Effector memory CD8-positive, alpha-beta T cell (primary cell): ENCODE measurements around the gene IFITM1.
"Not testable (repeated sequence)": the region's sequence is repeated elsewhere in the genome, so short reads cannot be mapped to it uniquely, and the experiment has no call there.

Source experiments
- ATAC-seq: fragments of 150-1000 bp; cut with Tn5 transposase; replicated peaks from 2 replicates; pipeline ENCODE4 v1.10.0; 2021; ENCODE audit warnings: mild to moderate bottlenecking, moderate library complexity
- DNase-seq, 3 experiments: peaks; one replicate each; pipeline ENCODE4 v3.0.0; 2021
- H3K27ac Mint-ChIP-seq, 2 donors: one replicate each; pipeline ENCODE4 v1.8.0; 2022; ENCODE audit warnings: mild to moderate bottlenecking in 2 of 2, mixed read lengths in 2 of 2, moderate library complexity in 2 of 2
- H3K27me3 Mint-ChIP-seq, 2 donors: one replicate each; pipeline ENCODE4 v1.8.0; 2022; ENCODE audit warnings: mixed read lengths in 2 of 2
- H3K36me3 Mint-ChIP-seq: one replicate; pipeline ENCODE4 v1.8.0; 2022; ENCODE audit warnings: mild to moderate bottlenecking, moderate library complexity, mixed read lengths; ENCODE audit not compliant: insufficient read depth
- H3K4me1 Mint-ChIP-seq, 2 donors: one replicate each; pipeline ENCODE4 v1.8.0; 2022; ENCODE audit warnings: low read depth in 2 of 2, mixed read lengths in 2 of 2
- H3K4me3 Mint-ChIP-seq, 2 donors: one replicate each; pipeline ENCODE4 v1.8.0; 2022; ENCODE audit warnings: mild to moderate bottlenecking in 2 of 2, mixed read lengths in 2 of 2, moderate library complexity in 2 of 2
- H3K9me3 Mint-ChIP-seq, 2 donors: one replicate each; pipeline ENCODE4 v1.8.0; 2022; ENCODE audit warnings: mixed read lengths in 2 of 2

Gene IFITM1

GRCh38 chr11:335779-336658 lies 22.2 kb downstream of the IFITM1 start:
- Mint-ChIP-seq H3K4me1 (peaks cover 24 to 32% of the 10 kb centered on the region in 2 donors), H3K27me3 (no peaks in the 10 kb centered on the region), H3K9me3 (no peaks in the 10 kb centered on the region), H3K27ac (peak overlapping the region in 1 of 2 donors; percentile 66), H3K36me3 (peaks cover 3% of the 10 kb centered on the region), H3K4me3 (no peak overlapping the region)
- DNase-seq (no peak), ATAC-seq (no peak)

GRCh38 chr11:336659-337198 lies 22.9 kb downstream of the IFITM1 start:
- no peak overlapping the region for H3K27ac Mint-ChIP-seq
- no peak for DNase-seq
- no peaks in the 10 kb centered on the region for H3K27me3 Mint-ChIP-seq
- H3K9me3 Mint-ChIP-seq = no peaks in the 10 kb centered on the region
- no peak for ATAC-seq
- H3K4me3 Mint-ChIP-seq = no peak overlapping the region
- H3K4me1 Mint-ChIP-seq = peaks cover 18 to 25% of the 10 kb centered on the region in 2 donors
- H3K36me3 Mint-ChIP-seq = peaks cover 2% of the 10 kb centered on the region

DNA sequence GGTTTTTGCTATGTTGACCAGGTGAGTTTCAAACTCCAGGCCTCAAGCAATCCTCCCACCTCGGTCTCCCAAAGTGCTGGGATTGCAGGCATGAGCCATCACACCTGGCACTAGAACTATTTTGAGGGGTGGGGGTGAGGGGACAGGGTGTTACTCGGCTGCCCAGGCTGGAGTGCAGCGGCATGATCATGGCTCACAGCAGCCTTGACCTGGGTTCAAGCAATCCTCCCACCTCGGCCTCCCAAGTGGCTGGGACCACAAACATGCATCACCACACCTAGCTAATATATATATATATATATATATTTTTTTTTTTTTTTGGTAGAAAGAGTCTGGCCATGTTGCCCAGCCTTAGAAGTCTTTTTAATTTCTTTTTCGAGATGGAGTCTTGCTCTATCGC lies 23.9 kb downstream of the IFITM1 start:
- Mint-ChIP-seq H3K9me3 (no peaks in the 10 kb centered on the region), H3K36me3 (peaks cover 2% of the 10 kb centered on the region), H3K27ac (no peak overlapping the region), H3K4me1 (peaks cover 17 to 20% of the 10 kb centered on the region in 2 donors), H3K27me3 (no peaks in the 10 kb centered on the region), H3K4me3 (no peak overlapping the region)
- ATAC-seq = no peak
- DNase-seq = no peak

- no peak overlapping the region for H3K27ac Mint-ChIP-seq
- no peak overlapping the region for H3K4me3 Mint-ChIP-seq
Observed at GRCh38 chr11:339963-340362, 26.1 kb downstream of the IFITM1 start.

GRCh38 chr11:340539-341512 lies 27.0 kb downstream of the IFITM1 start:
- Mint-ChIP-seq H3K9me3 (no peaks in the 10 kb centered on the region), H3K4me3 (no peak overlapping the region)

More at GRCh38 chr11:339963-340362, 26.1 kb downstream of the IFITM1 start:
- H3K4me1 Mint-ChIP-seq = peaks cover 12 to 14% of the 10 kb centered on the region in 2 donors
- ATAC-seq (no peak), DNase-seq (no peak)
- H3K27me3 Mint-ChIP-seq = no peaks in the 10 kb centered on the region
- H3K9me3 Mint-ChIP-seq = no peaks in the 10 kb centered on the region
- peaks cover 2% of the 10 kb centered on the region for H3K36me3 Mint-ChIP-seq

GRCh38 chr11:342328-342727 lies 28.5 kb downstream of the IFITM1 start:
- peaks cover 4 to 6% of the 10 kb centered on the region in 2 donors for H3K4me1 Mint-ChIP-seq
- no peak for DNase-seq
- H3K4me3 Mint-ChIP-seq = peak overlapping the region in 1 of 2 donors; percentile 31
- no peaks in the 10 kb centered on the region for H3K9me3 Mint-ChIP-seq
- no peaks in the 10 kb centered on the region for H3K27me3 Mint-ChIP-seq
- no peak for ATAC-seq
- H3K27ac Mint-ChIP-seq = peak overlapping the region in 1 of 2 donors; percentile 62
- no peaks in the 10 kb centered on the region for H3K36me3 Mint-ChIP-seq

More at GRCh38 chr11:340539-341512, 27.0 kb downstream of the IFITM1 start:
- H3K36me3 Mint-ChIP-seq = no peaks in the 10 kb centered on the region
- H3K27ac Mint-ChIP-seq = no peak overlapping the region
- ATAC-seq (no peak), DNase-seq (no peak)
- no peaks in the 10 kb centered on the region for H3K27me3 Mint-ChIP-seq
- peaks cover 12% of the 10 kb centered on the region in 2 donors for H3K4me1 Mint-ChIP-seq

- Mint-ChIP-seq H3K9me3 (no peaks in the 10 kb centered on the region), H3K27ac (no peak overlapping the region)
- no peak for DNase-seq
Observed at GRCh38 chr11:344836-345578, 31.2 kb downstream of the IFITM1 start.

DNA sequence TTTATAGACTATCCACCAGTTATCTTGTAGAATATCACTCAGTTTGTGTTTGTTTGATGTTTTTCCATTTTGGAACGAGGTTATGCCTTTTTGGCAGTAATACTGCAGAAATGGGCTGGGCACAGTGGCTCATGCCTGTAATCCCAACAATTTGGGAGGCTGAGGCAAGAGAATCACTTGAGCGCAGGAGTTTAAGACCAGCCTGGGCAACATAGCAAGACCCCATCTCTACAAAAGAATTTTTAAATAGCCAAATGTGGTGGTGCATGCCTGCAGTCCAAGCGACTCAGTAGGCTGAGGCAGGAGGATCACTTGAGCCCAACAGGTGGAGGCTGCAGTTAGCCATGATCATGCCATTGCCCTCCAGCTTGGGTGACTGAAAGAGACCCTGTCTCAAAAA lies 32.7 kb downstream of the IFITM1 start:
- no peak for ATAC-seq
- Mint-ChIP-seq H3K4me1 (peaks cover 20 to 21% of the 10 kb centered on the region in 2 donors), H3K9me3 (no peaks in the 10 kb centered on the region), H3K27me3 (no peaks in the 10 kb centered on the region), H3K27ac (no peak overlapping the region), H3K36me3 (no peaks in the 10 kb centered on the region), H3K4me3 (no peak overlapping the region)
- DNase-seq = no peak

More at GRCh38 chr11:344836-345578, 31.2 kb downstream of the IFITM1 start:
- no peak for ATAC-seq
- Mint-ChIP-seq H3K4me1 (peaks cover 7 to 9% of the 10 kb centered on the region in 2 donors), H3K4me3 (no peak overlapping the region), H3K27me3 (no peaks in the 10 kb centered on the region), H3K36me3 (no peaks in the 10 kb centered on the region)

DNA sequence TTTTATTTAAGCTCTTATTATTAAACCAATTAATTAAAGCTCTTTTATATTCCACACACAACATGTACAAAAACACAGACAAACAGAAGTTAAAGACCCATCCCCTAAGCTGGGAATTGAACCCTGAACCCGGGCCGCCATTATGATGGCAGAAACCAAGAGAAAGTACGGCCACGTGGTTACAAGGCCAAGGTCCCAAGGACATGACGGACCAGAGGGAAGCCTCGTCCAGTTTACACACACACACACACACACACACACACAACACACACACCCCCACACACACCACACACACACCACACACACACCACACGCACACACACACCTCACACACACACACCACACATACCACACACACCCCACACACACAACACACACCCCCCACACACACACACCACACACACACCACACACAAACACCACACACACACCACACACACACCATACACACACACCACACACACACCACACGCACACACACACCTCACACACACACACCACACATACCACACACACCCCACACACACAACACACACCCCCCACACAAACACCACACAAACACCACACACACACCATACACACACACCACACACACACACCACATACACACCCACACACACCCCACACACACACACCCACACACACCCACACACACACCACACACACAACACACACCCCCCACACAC lies 35.6 kb downstream of the IFITM1 start:
- not testable (repeated sequence) for H3K36me3 Mint-ChIP-seq, DNase-seq, ATAC-seq, H3K4me3 Mint-ChIP-seq, H3K27me3 Mint-ChIP-seq, H3K9me3 Mint-ChIP-seq
- Mint-ChIP-seq H3K27ac (peak overlapping the region; percentile 50 to 83), H3K4me1 (peaks cover 32 to 39% of the 10 kb centered on the region in 2 donors)

DNA sequence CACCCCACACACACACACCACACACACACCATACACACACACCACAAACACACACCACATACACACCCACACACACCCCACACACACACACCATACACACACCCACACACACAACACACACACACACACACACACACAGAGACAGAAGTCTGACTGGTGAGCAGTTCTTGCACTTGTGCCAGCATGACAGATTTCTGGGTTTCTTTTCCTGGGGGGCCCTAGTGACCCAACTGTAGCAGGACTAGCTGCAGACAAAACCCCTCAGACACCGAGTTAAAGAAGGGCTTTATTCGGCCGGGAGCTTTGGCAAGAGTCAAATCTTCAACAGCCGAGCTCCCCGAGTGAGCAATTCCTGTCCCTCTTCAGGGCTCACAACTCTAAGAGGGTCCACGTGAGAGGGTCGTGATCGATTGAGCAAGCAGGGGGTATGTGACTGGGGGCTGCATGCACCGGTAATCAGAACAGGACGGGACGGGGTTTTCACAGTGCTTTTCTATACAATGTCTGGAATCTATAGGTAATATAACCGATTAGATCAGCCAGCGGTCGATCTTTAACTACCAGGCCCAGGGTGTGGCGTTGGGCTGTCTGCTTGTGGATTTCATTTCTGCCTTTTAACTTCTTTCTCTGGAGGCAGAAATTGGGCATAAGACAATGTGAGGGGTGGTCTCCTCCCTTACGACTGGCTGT lies 36.3 kb downstream of the IFITM1 start:
- Mint-ChIP-seq H3K4me3 (peak overlapping the region; percentile 59 to 60), H3K27ac (peak overlapping the region; percentile 50 to 83), H3K4me1 (peaks cover 34 to 39% of the 10 kb centered on the region in 2 donors)
- H3K27me3 Mint-ChIP-seq, DNase-seq, ATAC-seq, H3K36me3 Mint-ChIP-seq, H3K9me3 Mint-ChIP-seq: not testable (repeated sequence)

DNA sequence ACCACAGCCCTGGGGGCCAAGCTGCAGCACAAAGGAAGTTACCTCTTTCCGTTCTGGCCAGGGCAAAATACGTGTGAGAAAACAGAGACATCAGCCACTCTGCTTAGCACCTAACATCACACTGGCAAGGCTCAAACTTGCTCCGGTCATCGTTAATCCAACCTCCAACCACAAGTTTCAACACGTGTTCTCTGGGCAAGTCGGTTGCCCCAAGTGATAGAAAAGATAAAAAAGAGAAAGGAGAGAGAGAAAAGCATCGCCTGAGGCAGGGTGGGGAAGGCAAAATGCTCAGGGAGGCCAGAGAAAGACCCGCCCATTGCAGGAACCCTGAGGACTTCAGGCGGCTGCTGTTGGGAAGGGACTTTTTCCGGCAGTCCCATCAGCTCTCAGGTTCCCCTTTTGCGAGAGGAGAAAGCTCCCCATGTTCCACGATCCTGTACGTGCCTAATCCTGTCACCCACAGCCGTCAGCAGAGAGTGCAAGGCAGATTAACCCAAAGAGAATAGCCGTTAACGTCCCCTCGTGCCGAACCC lies 36.9 kb downstream of the IFITM1 start:
- peak overlapping the region; percentile 59 to 60 for H3K4me3 Mint-ChIP-seq
- no peaks in the 10 kb centered on the region for H3K9me3 Mint-ChIP-seq
- H3K36me3 Mint-ChIP-seq = peaks cover 14% of the 10 kb centered on the region
- peaks cover 38 to 39% of the 10 kb centered on the region in 2 donors for H3K4me1 Mint-ChIP-seq
- DNase-seq (no peak), ATAC-seq (peak; percentile 65)
- peak overlapping the region; percentile 50 to 83 for H3K27ac Mint-ChIP-seq
- no peaks in the 10 kb centered on the region for H3K27me3 Mint-ChIP-seq
